ENCODE data around the gene AIF1L.

GRCh38 chr9:131048332-131048731 is 48.0 kb upstream of the AIF1L start:
- TF ChIP-seq POLR2A (IDR thresholded peaks at IDR 0.05) (no peak), POLR2AphosphoS5 (IDR thresholded peaks at IDR 0.05) (no peak)
